Ramos (cell line): ENCODE measurements around the gene FAM114A2.

ENCODE experiments used
- in situ Hi-C: fragments of 300-500 bp; cut with MboI; formaldehyde crosslinking; loops from one replicate; pipeline ENCODE4 v1.14.3; 2022; ENCODE audit warnings: low sequenced_read_pairs; ENCODE audit not compliant: unreplicated experiment

The FAM114A2 gene

GRCh38 chr5:153998010-153998409 lies 40.7 kb downstream of the FAM114A2 start:
- in situ Hi-C loops: loop anchor here (25.0 kb wide), 2 partner anchors 414 to 614 kb away; no protein-coding TSS in a partner anchor

GRCh38 chr5:153991168-153991567 lies 47.5 kb downstream of the FAM114A2 start:
- in situ Hi-C loops: loop anchor here (25.0 kb wide), 2 partner anchors 421 to 621 kb away; no protein-coding TSS in a partner anchor

- in situ Hi-C loops: loop anchor here (25.0 kb wide), 2 partner anchors 424 to 624 kb away; no protein-coding TSS in a partner anchor
Measured at GRCh38 chr5:153988510-153988909, 50.2 kb downstream of the FAM114A2 start.

- in situ Hi-C loops: loop anchor here (25.0 kb wide), 2 partner anchors 425 to 625 kb away; no protein-coding TSS in a partner anchor
Measured at GRCh38 chr5:153987301-153987700, 51.4 kb downstream of the FAM114A2 start.

- in situ Hi-C loops: loop anchor here (25.0 kb wide), 2 partner anchors 427 to 627 kb away; no protein-coding TSS in a partner anchor
Measured at GRCh38 chr5:153985498-153985897, 53.2 kb downstream of the FAM114A2 start.

GRCh38 chr5:153983885-153984284 lies 54.8 kb downstream of the FAM114A2 start:
- in situ Hi-C loops: loop anchor here (25.0 kb wide), 2 partner anchors 428 to 628 kb away; no protein-coding TSS in a partner anchor

- in situ Hi-C loops: loop anchor here (25.0 kb wide), 2 partner anchors 430 to 630 kb away; no protein-coding TSS in a partner anchor
Measured at GRCh38 chr5:153981905-153982605, 56.7 kb downstream of the FAM114A2 start.

GRCh38 chr5:153979028-153979783 lies 59.5 kb downstream of the FAM114A2 start:
- in situ Hi-C loops: loop anchor here (25.0 kb wide), 2 partner anchors 433 to 633 kb away; no protein-coding TSS in a partner anchor

- in situ Hi-C loops: loop anchor here (25.0 kb wide), 2 partner anchors 438 to 638 kb away; no protein-coding TSS in a partner anchor
Measured at GRCh38 chr5:153974813-153975163, 63.9 kb downstream of the FAM114A2 start.

GRCh38 chr5:153974131-153974812 lies 64.4 kb downstream of the FAM114A2 start:
- in situ Hi-C loops: no loop called here

GRCh38 chr5:153972240-153972639 lies 66.5 kb downstream of the FAM114A2 start:
- in situ Hi-C loops: no loop called here

- in situ Hi-C loops: no loop called here
Measured at GRCh38 chr5:153970496-153970895, 68.2 kb downstream of the FAM114A2 start.

GRCh38 chr5:153969563-153969895 lies 69.2 kb downstream of the FAM114A2 start:
- in situ Hi-C loops: loop anchor here (10.0 kb wide), 2 partner anchors 475 to 1415 kb away; partner anchors contain the start of gene GRIA1

GRCh38 chr5:153968761-153969562 lies 69.7 kb downstream of the FAM114A2 start:
- in situ Hi-C loops: loop anchor here (10.0 kb wide), 2 partner anchors 474 to 1414 kb away; partner anchors contain the start of gene GRIA1

- in situ Hi-C loops: loop anchor here (10.0 kb wide), 2 partner anchors 470 to 1410 kb away; partner anchors contain the start of gene GRIA1
Measured at GRCh38 chr5:153964880-153965645, 73.6 kb downstream of the FAM114A2 start.

GRCh38 chr5:153964191-153964879 lies 74.4 kb downstream of the FAM114A2 start:
- in situ Hi-C loops: loop anchor here (10.0 kb wide), 2 partner anchors 470 to 1410 kb away; partner anchors contain the start of gene GRIA1

- in situ Hi-C loops: loop anchor here (10.0 kb wide), 2 partner anchors 466 to 1406 kb away; partner anchors contain the start of gene GRIA1
Measured at GRCh38 chr5:153960269-153961215, 78.2 kb downstream of the FAM114A2 start.
